ENCODE data around the gene ENOX1.
"Not testable (repeated sequence)": the region's sequence is repeated elsewhere in the genome, so short reads cannot be mapped to it uniquely, and the experiment has no call there.

- TF ChIP-seq EZH2 (IDR thresholded peaks at IDR 0.05; ENCODE audit: low read length, unreplicated experiment); CTCF (conservative IDR thresholded peaks at IDR 0.05; ENCODE audit: low read depth, low read length); EZH2phosphoT487 (IDR thresholded peaks at IDR 0.05; ENCODE audit: borderline replicate concordance, low read length): not testable (repeated sequence)
Observed at GRCh38 chr13:43416842-43417241, 369.9 kb downstream of the ENOX1 start.
